HG03025 (cell line): ENCODE results near the gene UBXN2A.
A peak's percentile ranks its signal among the peaks of the same experiment; 100 is the strongest.
"Not testable (repeated sequence)": the region's sequence is repeated elsewhere in the genome, so short reads cannot be mapped to it uniquely, and the experiment has no call there.

Experiments used
- ATAC-seq: cut with Tn5 transposase; IDR thresholded peaks from one replicate; pipeline ENCODE4 v1.9.1; 2021; ENCODE audit warnings: mild to moderate bottlenecking, moderate library complexity; ENCODE audit not compliant: unreplicated experiment, low FRiP score

The UBXN2A gene

GRCh38 chr2:24038786-24039499 is 98.7 kb downstream of the UBXN2A start:
- ATAC-seq = no peak

- ATAC-seq = no peak
Observed at GRCh38 chr2:24040511-24040910, 100.2 kb downstream of the UBXN2A start.

- not testable (repeated sequence) for ATAC-seq
Observed at GRCh38 chr2:24043133-24043532, 102.9 kb downstream of the UBXN2A start.

- ATAC-seq = no peak
Observed at GRCh38 chr2:24045511-24046508, 105.5 kb downstream of the UBXN2A start.

- ATAC-seq = no peak
Observed at GRCh38 chr2:24046599-24046929, 106.3 kb downstream of the UBXN2A start.

GRCh38 chr2:24046930-24047702 is 106.9 kb downstream of the UBXN2A start, which contains the start of gene WDCP:
TSS of gene WDCP (minus strand) at chr2:24047391. CDS start at chr2:24039494, 7,897 bp downstream.
- ATAC-seq = peak; percentile 97

- ATAC-seq = no peak
Observed at GRCh38 chr2:24047703-24048033, 107.4 kb downstream of the UBXN2A start.

GRCh38 chr2:24048769-24049484 is 108.7 kb downstream of the UBXN2A start:
- ATAC-seq = no peak

- ATAC-seq = no peak
Observed at GRCh38 chr2:24049485-24050021, 109.3 kb downstream of the UBXN2A start, which contains the start of gene FKBP1B. TSS of gene FKBP1B (plus strand) at chr2:24049741. CDS start at chr2:24049850, 109 bp downstream.

- no peak for ATAC-seq
Observed at GRCh38 chr2:24050041-24050979, 110.0 kb downstream of the UBXN2A start.

- ATAC-seq = no peak
Observed at GRCh38 chr2:24051833-24052232, 111.6 kb downstream of the UBXN2A start.

GRCh38 chr2:24052951-24053350 is 112.7 kb downstream of the UBXN2A start:
- no peak for ATAC-seq
